Stomach (tissue), 9 donors: Measurements from ENCODE around the gene SMIM12. TPM values are rescaled to one million over a fixed set of nuclear protein-coding genes. Genes with fewer than 3 reads are reported as not detected.

ENCODE experiments used
- DNase-seq, 2 donors: peaks; one replicate each; pipeline versions ENCODE4 v3.0.0 to v3.0.0-alpha.2; 2013 to 2019
- H3K27ac ChIP-seq, 5 donors: fragments of 200-600 bp in 4 of 5; sonication (generic) in 4 of 5; one replicate each; pipeline ENCODE4 v1.5.1; 2013 to 2019; ENCODE audit warnings: mild to moderate bottlenecking in 1 of 5, moderate library complexity in 1 of 5
- H3K27me3 ChIP-seq, 3 donors: fragments of 200-600 bp; sonication (generic); one replicate each; pipeline ENCODE4 v1.5.1; 2017 to 2019; ENCODE audit warnings: mixed run types in 1 of 3
- H3K36me3 ChIP-seq, 4 donors: fragments of 200-600 bp; sonication (generic); 1 replicate in 3 of 4; 2 replicates in 1 of 4; pipeline ENCODE4 v1.5.1; 2016 to 2019
- H3K4me1 ChIP-seq, 4 donors: fragments of 200-600 bp; sonication (generic); one replicate each; pipeline ENCODE4 v1.5.1; 2016 to 2019
- H3K4me3 ChIP-seq, 4 donors: fragments of 200-600 bp; sonication (generic) in 3 of 4; one replicate each; pipeline ENCODE4 v1.5.1; 2016 to 2019; ENCODE audit warnings: mild to moderate bottlenecking in 1 of 4
- H3K9me3 ChIP-seq, 4 donors: fragments of 200-600 bp; sonication (generic); one replicate each; pipeline ENCODE4 v1.5.1; 2016 to 2019
- CTCF ChIP-seq, 7 experiments: fragments of 450-650 bp in 4 of 7; fragments of 200-600 bp in 3 of 7; sonication (generic) in 3 of 7; IDR thresholded peaks; one replicate each; pipeline ENCODE4 v1.5.1; 2016 to 2019; ENCODE audit warnings: antibody characterized with exemption in 7 of 7, control low read depth in 2 of 7, mild to moderate bottlenecking in 1 of 7
- EP300 ChIP-seq: sonication (generic); formaldehyde crosslinking; IDR thresholded peaks from one replicate; pipeline ENCODE4 v1.6.1; 2017; ENCODE audit warnings: antibody characterized with exemption
- POLR2A ChIP-seq, 4 donors: fragments of 450-650 bp; IDR thresholded peaks; one replicate each; pipeline ENCODE4 v1.6.1; 2016; ENCODE audit warnings: antibody characterized with exemption in 4 of 4, control low read depth in 2 of 4, mild to moderate bottlenecking in 1 of 4, moderate library complexity in 1 of 4
- POLR2AphosphoS5 ChIP-seq, 3 donors: sonication (generic); formaldehyde crosslinking; IDR thresholded peaks; one replicate each; pipeline ENCODE4 v1.6.1; 2016; ENCODE audit warnings: antibody characterized with exemption in 3 of 3
- WGBS, 5 donors: extraction: QIAGEN DNeasy Blood & Tissue Kit in 3 of 5; methylation state at CpG; one replicate each; pipeline versions ENCODE4 v1.1.5 to v1.1.7; 2013 to 2018; 5-methylcytosine and 5-hydroxymethylcytosine counted together
- intact Hi-C: fragments of 100-400 bp; cut with DNase I; formaldehyde crosslinking; loops from one replicate; pipeline ENCODE4 v1.15.1; 2023; ENCODE audit warnings: low total_unique reads
- polyA plus RNA-seq, 3 donors: library from polyadenylated mRNA; stranded (reverse); fragments of 200-250 nt; gene quantifications; one replicate each; pipeline ENCODE4 v1.2.3, GENCODE V29; 2013
- total RNA-seq, 5 donors: library from RNA; depleted of rRNA; stranded (reverse); fragments of >200 nt; gene quantifications; one replicate each; pipeline versions ENCODE4 v1.1.0 to v1.2.3, GENCODE V29; 2014 to 2016
- donor health status: healthy with polysubstance abuse.
- donor health status: Bipolar disorder and iron deficiency.
- donor health status: healthy.

SMIM12 gene
- total and polyA plus RNA-seq, 8 donors: 0.58 to 28.9 (median 22.6) TPM

GRCh38 chr1:34865981-34866761 lies 6.6 kb upstream of the SMIM12 start:
- no peaks in the 10 kb centered on the region for H3K9me3 ChIP-seq
- H3K4me1 ChIP-seq: peaks cover 11 to 21% (median 16%) of the 10 kb centered on the region in 4 donors
- intact Hi-C loops: no loop called here
- H3K4me3 ChIP-seq: peak overlapping the region; percentile 63 to 78 (median 68)
- TF ChIP-seq EP300: no peak
- peak in 2 of 3 donors; percentile 3 to 49 for TF ChIP-seq POLR2AphosphoS5 (IDR thresholded peaks at IDR 0.05)
- TF ChIP-seq POLR2A (IDR thresholded peaks at IDR 0.05): no peak
- TF ChIP-seq CTCF (IDR thresholded peaks at IDR 0.05): peak in 6 of 7 experiments; percentile 42 to 99 (median 92)
- H3K36me3 ChIP-seq: no peaks in the 10 kb centered on the region
- peak overlapping the region; percentile 77 to 89 (median 82) for H3K27ac ChIP-seq
- WGBS, 5 donors: 0 to 3% (median 1%) methylated on average over 15 to 81 of the region's 81 CpGs
- H3K27me3 ChIP-seq: no peaks in the 10 kb centered on the region
- peak; percentile 89 to 93 for DNase-seq

DNA sequence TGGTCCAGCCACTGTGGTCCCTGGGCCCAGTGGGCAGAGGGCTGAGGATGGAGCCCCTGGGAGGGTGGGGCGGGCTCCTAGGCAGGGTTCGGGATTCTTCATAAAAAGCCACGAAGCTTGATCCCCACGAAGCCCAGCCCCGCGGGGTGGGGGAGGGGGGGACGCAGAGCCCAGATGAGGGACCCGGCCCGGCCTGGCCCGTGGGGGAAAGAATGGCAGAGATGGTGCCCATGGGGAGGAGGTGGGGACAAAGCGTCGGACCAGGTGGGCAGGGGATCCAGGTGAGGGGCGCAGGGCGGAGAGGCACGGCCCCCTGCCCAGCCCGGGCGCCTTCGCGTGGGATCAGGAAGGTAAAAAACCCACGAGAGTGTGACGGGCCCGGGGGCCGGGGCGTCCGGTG lies 6.0 kb upstream of the SMIM12 start:
- H3K4me3 ChIP-seq: peak overlapping the region; percentile 63 to 78 (median 68)
- 12 to 26% (median 17%) methylated on average over 19 to 25 of the region's 25 CpGs for WGBS, 5 donors
- no peaks in the 10 kb centered on the region for H3K27me3 ChIP-seq
- no peaks in the 10 kb centered on the region for H3K9me3 ChIP-seq
- peaks cover 11 to 21% (median 16%) of the 10 kb centered on the region in 4 donors for H3K4me1 ChIP-seq
- H3K36me3 ChIP-seq: no peaks in the 10 kb centered on the region
- intact Hi-C loops: no loop called here
- TF ChIP-seq CTCF (IDR thresholded peaks at IDR 0.05): no peak
- no peak for TF ChIP-seq EP300
- TF ChIP-seq POLR2A (IDR thresholded peaks at IDR 0.05): no peak
- no peak for TF ChIP-seq POLR2AphosphoS5 (IDR thresholded peaks at IDR 0.05)
- no peak for DNase-seq
- H3K27ac ChIP-seq: peak overlapping the region; percentile 77 to 89 (median 82)

DNA sequence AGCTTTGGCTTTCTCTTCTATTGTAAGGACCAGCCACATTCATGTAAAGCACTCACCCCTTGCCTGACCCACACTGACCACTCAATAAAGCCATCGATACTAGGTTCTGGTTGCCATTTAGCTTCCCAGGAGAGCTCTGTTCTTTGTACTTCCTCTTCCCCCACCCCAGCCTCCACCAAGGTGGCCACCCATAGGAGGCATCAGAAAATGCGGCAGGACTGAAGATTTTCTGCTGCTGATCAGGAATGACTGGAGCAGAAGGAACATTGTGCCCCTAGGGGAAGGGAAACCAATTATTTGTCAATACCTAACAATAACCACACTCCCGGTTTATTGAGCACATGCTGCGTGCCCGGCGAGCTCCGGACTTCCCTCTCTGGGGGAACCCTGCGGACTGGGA lies 5.2 kb upstream of the SMIM12 start:
- 83 to 95% (median 94%) methylated on average over 7 to 8 of the region's 8 CpGs for WGBS, 5 donors
- Histone ChIP-seq H3K4me3 (no peak overlapping the region), H3K27me3 (no peaks in the 10 kb centered on the region), H3K4me1 (peaks cover 11 to 29% (median 23%) of the 10 kb centered on the region in 4 donors), H3K9me3 (no peaks in the 10 kb centered on the region), H3K27ac (no peak overlapping the region), H3K36me3 (no peaks in the 10 kb centered on the region)
- TF ChIP-seq EP300 (no peak), CTCF (IDR thresholded peaks at IDR 0.05) (no peak), POLR2AphosphoS5 (IDR thresholded peaks at IDR 0.05) (no peak), POLR2A (IDR thresholded peaks at IDR 0.05) (no peak)
- intact Hi-C loops: no loop called here
- DNase-seq: no peak

GRCh38 chr1:34863501-34863900 lies 4.0 kb upstream of the SMIM12 start:
- Histone ChIP-seq H3K27me3 (no peaks in the 10 kb centered on the region), H3K4me1 (peaks cover 16 to 35% (median 29%) of the 10 kb centered on the region in 4 donors), H3K36me3 (no peaks in the 10 kb centered on the region), H3K27ac (no peak overlapping the region), H3K9me3 (no peaks in the 10 kb centered on the region), H3K4me3 (no peak overlapping the region)
- intact Hi-C loops: no loop called here
- no peak for TF ChIP-seq POLR2AphosphoS5 (IDR thresholded peaks at IDR 0.05)
- TF ChIP-seq POLR2A (IDR thresholded peaks at IDR 0.05): no peak
- no peak for DNase-seq
